GM18867 (cell line): Measurements from ENCODE around the gene PCDH9.

Experiments used
- ATAC-seq: cut with Tn5 transposase; IDR thresholded peaks from one replicate; pipeline ENCODE4 v1.9.1; 2021; ENCODE audit warnings: mild to moderate bottlenecking, moderate library complexity; ENCODE audit not compliant: unreplicated experiment

The PCDH9 gene

GRCh38 chr13:66424422-66424821, 805.7 kb downstream of the PCDH9 start:
- ATAC-seq = no peak

DNA sequence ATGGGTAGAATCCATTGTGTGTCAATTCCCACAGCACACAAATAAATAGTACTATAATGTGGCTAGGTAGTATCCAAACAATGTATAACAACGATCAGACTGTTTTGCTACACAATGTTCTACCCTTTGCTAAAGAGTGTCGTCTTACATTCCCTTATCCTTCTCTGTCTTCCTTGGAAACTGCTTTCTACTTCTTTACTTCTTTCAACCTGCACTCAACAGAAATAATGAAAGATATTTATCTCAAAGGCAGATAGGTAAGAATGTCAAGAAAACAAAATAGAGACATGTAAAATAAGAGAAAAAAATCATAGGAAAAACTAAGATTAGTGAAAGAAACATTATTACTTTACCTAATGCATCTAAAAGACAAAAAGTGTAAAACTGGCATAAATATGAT, 814.7 kb downstream of the PCDH9 start:
- no peak for ATAC-seq

DNA sequence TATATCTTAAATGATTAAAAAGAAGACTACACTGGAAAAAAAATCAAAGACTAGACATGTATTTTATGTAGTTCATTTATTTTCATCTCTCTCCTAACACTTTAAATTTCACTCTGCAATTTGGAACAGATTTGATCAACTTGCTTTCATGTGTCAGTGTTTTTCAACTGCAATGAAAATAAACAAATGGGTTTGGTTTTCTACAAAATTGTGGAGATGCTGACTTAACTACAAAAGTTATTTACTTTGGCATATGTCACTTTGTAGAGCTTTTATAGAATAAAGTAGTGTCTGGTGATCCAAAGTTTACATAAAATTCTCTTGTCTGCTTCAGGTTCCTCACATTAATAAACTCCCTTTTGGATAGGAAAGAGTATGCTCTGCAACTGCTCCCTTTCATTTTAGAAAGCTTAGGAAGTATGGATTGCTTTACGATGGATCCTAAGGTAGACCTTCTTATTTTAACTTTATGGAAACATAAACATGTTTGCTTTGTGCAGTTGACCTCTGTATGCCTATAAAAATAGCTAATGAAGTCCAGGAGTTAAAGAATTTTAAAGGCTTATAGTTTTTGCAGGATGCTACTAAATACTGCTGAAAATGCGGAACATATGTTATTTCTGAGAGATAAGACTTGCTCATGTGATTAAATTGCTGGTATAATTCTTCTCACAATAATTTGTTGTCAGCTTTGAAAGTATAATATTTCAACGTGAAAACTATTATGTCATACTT, 815.9 kb downstream of the PCDH9 start:
- ATAC-seq = no peak

DNA sequence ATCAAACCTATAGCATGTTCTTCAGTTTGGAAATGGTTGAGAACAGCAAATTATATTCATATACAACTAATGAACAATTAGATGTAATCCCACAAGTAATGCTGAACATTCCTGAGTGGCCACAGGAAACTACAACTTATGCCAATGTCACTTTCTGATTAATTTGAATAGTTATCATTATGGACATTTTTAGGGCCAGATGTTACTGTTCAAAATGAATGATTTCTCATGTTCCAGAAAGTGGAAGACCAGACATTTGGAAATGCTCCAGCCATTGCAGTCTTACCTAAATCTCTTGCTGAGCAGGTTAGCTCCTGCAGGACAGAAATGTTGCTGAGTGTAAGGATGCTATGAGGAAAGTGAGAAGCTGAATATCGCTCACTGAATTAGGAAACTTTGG, 819.8 kb downstream of the PCDH9 start:
- ATAC-seq = no peak

DNA sequence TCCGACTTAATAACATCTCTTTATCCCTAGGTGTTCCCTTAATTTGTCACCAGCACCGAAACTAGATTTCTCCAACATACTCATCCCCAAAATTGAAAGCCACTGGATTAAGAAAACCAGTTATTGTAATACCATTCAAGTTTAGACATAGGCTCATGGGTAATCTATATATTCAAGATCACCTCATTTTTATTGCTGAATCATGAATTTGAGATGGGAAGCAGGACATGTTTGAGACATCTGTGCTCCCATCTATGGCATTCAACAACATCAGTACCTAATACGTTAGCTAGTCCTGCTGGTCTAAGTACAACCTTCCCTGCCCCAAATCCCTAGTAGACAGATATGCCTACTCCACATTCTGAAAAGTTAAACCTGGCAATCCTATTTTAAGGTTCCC, 820.6 kb downstream of the PCDH9 start:
- no peak for ATAC-seq

DNA sequence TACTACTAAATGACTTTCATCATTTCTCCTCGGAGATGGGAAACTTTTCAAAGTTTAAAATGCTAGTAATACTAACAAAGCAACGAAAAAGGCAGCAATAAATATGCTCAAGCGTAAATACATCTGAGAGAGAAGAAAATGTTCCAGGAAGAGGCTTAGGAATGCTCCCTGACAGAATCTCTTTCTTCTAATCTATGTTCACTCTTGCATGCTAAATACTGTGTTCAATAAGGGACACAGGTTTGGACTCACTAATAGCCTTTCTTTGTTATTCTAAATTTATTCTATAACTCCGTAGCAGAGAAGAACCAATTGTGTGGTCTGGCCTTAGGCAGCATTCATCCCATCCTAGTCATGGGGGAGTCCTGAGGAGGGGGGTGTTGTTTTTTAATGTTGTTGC, 823.0 kb downstream of the PCDH9 start:
- ATAC-seq = no peak

- ATAC-seq = no peak
Measured at GRCh38 chr13:66405908-66406802, 824.0 kb downstream of the PCDH9 start.

DNA sequence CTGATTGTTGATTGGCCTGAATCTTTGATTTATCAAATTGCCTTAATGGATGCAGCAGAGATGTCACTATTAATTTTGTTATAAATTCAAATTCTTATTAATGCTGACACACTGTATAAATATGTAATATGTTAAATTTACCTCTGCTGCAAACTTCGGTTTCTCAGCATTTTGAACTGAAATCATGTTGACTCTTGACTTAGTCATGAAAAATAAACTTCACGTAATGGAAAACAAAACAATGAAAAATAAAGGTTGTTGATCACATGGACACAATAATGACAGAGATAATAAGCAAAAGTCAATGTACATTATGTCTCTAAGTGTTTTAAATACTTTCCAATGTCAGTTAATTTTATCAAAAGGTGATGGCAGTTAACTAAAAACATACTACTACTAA, 827.6 kb downstream of the PCDH9 start:
- no peak for ATAC-seq

DNA sequence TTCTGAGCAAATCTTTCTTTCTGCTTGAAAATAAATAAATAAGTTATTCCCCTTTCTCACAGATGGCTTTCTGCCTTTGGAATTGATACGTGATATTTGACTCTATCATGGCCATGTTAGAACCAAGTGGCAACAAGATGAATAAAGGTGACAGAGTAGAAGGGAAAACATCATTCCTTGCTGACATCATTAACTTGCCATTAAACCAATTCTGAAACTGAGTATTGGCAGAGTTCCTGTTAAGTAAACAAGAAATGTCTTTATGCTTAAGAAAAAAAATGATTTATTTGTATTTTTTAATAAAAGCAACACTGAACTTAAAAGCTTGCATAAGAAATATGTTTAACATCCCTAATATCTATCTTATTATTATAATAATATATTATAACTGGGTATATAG, 828.1 kb downstream of the PCDH9 start:
- ATAC-seq = no peak

DNA sequence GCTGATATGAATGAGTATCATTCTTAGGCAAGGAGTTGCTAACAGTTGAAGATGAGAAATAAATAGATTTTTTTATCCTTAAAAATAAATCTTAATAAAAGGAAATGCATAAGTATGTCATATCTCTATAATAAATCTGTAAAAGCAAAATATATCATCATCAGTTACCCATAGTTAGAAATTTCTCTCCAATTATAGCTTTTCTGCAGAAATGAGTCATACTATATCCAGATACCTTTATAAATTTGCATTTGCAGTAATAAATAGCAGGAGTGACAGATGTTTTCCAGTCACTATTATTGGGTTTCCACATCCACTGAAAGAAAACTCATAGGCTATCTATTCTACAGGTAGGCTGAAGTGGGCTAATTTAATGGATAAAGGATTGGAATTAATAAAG, 829.8 kb downstream of the PCDH9 start:
- ATAC-seq = no peak

- ATAC-seq = no peak
Measured at GRCh38 chr13:66399873-66400272, 830.3 kb downstream of the PCDH9 start.

- ATAC-seq = no peak
Measured at GRCh38 chr13:66397133-66397532, 833.0 kb downstream of the PCDH9 start.

GRCh38 chr13:66391322-66391721, 838.8 kb downstream of the PCDH9 start:
- no peak for ATAC-seq

DNA sequence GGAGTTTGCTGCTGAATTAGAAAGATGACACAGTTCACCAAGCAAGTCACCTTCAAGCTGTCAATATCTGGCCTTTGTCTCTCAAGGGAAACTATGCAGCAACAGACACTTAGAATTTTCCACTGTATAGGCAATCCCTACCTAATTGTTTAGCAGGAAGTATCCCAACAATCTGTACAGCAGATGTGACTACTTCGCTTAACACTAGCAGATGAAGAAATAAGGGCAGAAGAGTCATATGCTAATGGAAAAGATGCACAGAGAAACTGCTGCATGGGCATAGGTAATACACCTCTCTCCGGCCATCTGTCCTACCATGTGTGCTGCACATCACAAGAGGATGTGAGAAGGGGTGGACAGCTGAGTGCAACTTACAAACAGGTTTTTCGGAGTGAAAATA, 851.2 kb downstream of the PCDH9 start:
- no peak for ATAC-seq

- no peak for ATAC-seq
Measured at GRCh38 chr13:66377569-66377968, 852.6 kb downstream of the PCDH9 start.

- no peak for ATAC-seq
Measured at GRCh38 chr13:66375756-66376155, 854.4 kb downstream of the PCDH9 start.

DNA sequence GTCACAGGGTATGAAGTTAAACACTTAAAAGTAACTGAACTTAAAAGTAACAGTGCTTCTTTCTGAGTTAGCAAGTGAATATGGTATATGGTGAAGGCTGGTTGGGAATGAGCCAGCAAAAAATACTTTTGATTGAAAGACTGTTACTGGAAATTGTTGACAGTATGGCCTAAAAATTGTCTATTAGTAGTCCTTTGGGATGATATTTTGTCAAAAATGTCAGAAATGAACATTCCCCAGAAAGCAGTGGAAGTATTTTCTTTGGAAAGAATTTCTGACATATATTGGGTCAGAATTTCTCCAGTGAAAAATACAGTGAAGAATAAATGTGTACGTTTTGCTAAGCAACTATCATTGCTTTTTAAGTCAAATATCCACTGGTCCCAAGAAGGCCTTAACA, 860.5 kb downstream of the PCDH9 start:
- ATAC-seq = no peak

DNA sequence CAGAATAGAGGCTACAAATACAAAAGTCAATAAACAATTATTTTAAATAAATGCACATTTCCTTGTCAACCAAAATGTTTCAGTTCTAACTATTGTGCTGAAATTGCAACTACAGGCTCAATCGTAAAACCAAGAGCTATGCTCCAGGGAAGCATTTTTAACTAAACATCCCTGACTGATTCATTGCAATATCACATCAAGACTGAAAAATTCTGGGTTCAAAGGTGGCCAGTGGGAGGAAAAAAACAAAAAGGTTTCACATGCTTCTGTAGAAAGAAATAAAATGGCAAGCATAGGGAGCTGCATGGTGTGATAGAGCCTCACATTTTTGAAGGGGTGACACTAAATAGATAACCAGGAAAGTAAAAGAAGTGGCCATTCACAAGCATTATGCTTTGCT, 862.8 kb downstream of the PCDH9 start:
- no peak for ATAC-seq

- ATAC-seq = no peak
Measured at GRCh38 chr13:66365101-66365500, 865.0 kb downstream of the PCDH9 start.

DNA sequence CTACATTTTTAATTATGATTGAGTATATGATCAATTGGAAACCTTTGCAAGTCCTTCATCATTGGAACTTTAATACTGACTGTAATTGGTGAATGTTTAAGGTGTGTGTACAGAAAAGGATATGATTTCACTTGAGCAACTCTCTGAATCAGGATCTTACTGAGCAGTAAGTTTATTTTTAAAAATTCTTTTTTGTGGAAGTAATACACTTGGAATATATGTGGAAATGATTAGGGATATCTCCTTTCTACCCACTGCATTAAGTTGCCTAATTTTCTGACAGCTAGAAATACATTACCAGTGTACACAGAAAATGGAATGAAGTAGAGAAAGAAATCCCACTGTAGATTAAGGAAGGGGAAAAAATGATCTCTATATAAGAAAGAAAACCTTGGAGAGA, 865.8 kb downstream of the PCDH9 start:
- no peak for ATAC-seq

- no peak for ATAC-seq
Measured at GRCh38 chr13:66362485-66362884, 867.7 kb downstream of the PCDH9 start.

- ATAC-seq = no peak
Measured at GRCh38 chr13:66359910-66360552, 870.1 kb downstream of the PCDH9 start.
